HEK293 (cell line): ENCODE measurements around the gene CNPY4.

Experiments
- BCL11A ChIP-seq: fragments of 450-650 bp; formaldehyde crosslinking; IDR thresholded peaks from 2 replicates; pipeline ENCODE4 v1.5.1; 2016; ENCODE audit warnings: low read depth, missing biosample characterization, missing genetic modification characterization
- GLI4 ChIP-seq: fragments of 450-650 bp; formaldehyde crosslinking; IDR thresholded peaks from 2 replicates; pipeline ENCODE4 v1.5.1; 2016; ENCODE audit warnings: missing biosample characterization, missing genetic modification characterization
- KLF7 ChIP-seq: fragments of 450-650 bp; formaldehyde crosslinking; IDR thresholded peaks from 2 replicates; pipeline ENCODE4 v1.5.1; 2016; ENCODE audit warnings: missing biosample characterization, missing genetic modification characterization, borderline replicate concordance
- KLF8 ChIP-seq: fragments of 450-650 bp; formaldehyde crosslinking; IDR thresholded peaks from 2 replicates; pipeline ENCODE4 v1.5.1; 2016; ENCODE audit warnings: missing biosample characterization, missing genetic modification characterization
- KLF9 ChIP-seq: fragments of 450-650 bp; formaldehyde crosslinking; IDR thresholded peaks from 2 replicates; pipeline ENCODE4 v1.5.1; 2016; ENCODE audit warnings: missing biosample characterization, missing genetic modification characterization, low read depth
- OSR2 ChIP-seq: fragments of 450-650 bp; formaldehyde crosslinking; IDR thresholded peaks from 2 replicates; pipeline ENCODE4 v1.5.1; 2016; ENCODE audit warnings: missing biosample characterization, missing genetic modification characterization
- OVOL3 ChIP-seq: fragments of 450-650 bp; formaldehyde crosslinking; IDR thresholded peaks from 2 replicates; pipeline ENCODE4 v1.5.1; 2016; ENCODE audit warnings: missing biosample characterization, missing genetic modification characterization
- SP2 ChIP-seq: fragments of 450-650 bp; formaldehyde crosslinking; IDR thresholded peaks from 2 replicates; pipeline ENCODE4 v1.5.1; 2016; ENCODE audit warnings: missing biosample characterization, missing genetic modification characterization
- TCF7L2 ChIP-seq: IDR thresholded peaks from 2 replicates; pipeline ENCODE4 v1.6.1; 2011; ENCODE audit warnings: low read depth, mild to moderate bottlenecking, inconsistent platforms, low read length, moderate library complexity, borderline replicate concordance
- ZBTB7A ChIP-seq: fragments of 450-650 bp; formaldehyde crosslinking; IDR thresholded peaks from 2 replicates; pipeline ENCODE4 v1.5.1; 2016; ENCODE audit warnings: low read depth, missing biosample characterization, missing genetic modification characterization
- ZFHX2 ChIP-seq: fragments of 450-650 bp; formaldehyde crosslinking; conservative IDR thresholded peaks from 2 replicates; pipeline ENCODE4 v1.5.1; 2016; ENCODE audit warnings: missing biosample characterization, missing genetic modification characterization
- ZFP37 ChIP-seq: fragments of 450-650 bp; formaldehyde crosslinking; IDR thresholded peaks from 2 replicates; pipeline ENCODE4 v1.5.1; 2016; ENCODE audit warnings: missing biosample characterization, missing genetic modification characterization
- ZFP69B ChIP-seq: fragments of 450-650 bp; formaldehyde crosslinking; IDR thresholded peaks from 2 replicates; pipeline ENCODE4 v1.5.1; 2016; ENCODE audit warnings: missing biosample characterization, missing genetic modification characterization
- ZNF16 ChIP-seq: fragments of 450-650 bp; formaldehyde crosslinking; IDR thresholded peaks from 2 replicates; pipeline ENCODE4 v1.5.1; 2016; ENCODE audit warnings: low read depth, missing biosample characterization, missing genetic modification characterization
- ZNF2 ChIP-seq: fragments of 450-650 bp; formaldehyde crosslinking; IDR thresholded peaks from 2 replicates; pipeline ENCODE4 v1.5.1; 2016; ENCODE audit warnings: missing biosample characterization, missing genetic modification characterization
- ZNF24 ChIP-seq: fragments of 450-650 bp; formaldehyde crosslinking; IDR thresholded peaks from 2 replicates; pipeline ENCODE4 v1.5.1; 2016; ENCODE audit warnings: missing biosample characterization, missing genetic modification characterization
- ZNF404 ChIP-seq: fragments of 450-650 bp; formaldehyde crosslinking; IDR thresholded peaks from 2 replicates; pipeline ENCODE4 v1.5.1; 2017; ENCODE audit warnings: missing biosample characterization, missing genetic modification characterization
- ZNF423 ChIP-seq: fragments of 450-650 bp; formaldehyde crosslinking; IDR thresholded peaks from 2 replicates; pipeline ENCODE4 v1.5.1; 2016; ENCODE audit warnings: missing biosample characterization, missing genetic modification characterization
- ZNF548 ChIP-seq: fragments of 450-650 bp; formaldehyde crosslinking; IDR thresholded peaks from 2 replicates; pipeline ENCODE4 v1.5.1; 2016; ENCODE audit warnings: missing biosample characterization, missing genetic modification characterization
- ZNF626 ChIP-seq: fragments of 450-650 bp; sonication (Bioruptor Pico); formaldehyde crosslinking; IDR thresholded peaks from 2 replicates; pipeline ENCODE4 v1.5.1; 2018; ENCODE audit warnings: missing biosample characterization, missing genetic modification characterization, inconsistent platforms
- ZNF701 ChIP-seq: fragments of 450-650 bp; formaldehyde crosslinking; IDR thresholded peaks from 2 replicates; pipeline ENCODE4 v1.5.1; 2016; ENCODE audit warnings: missing biosample characterization, missing genetic modification characterization
- ZNF837 ChIP-seq: fragments of 450-650 bp; formaldehyde crosslinking; IDR thresholded peaks from 2 replicates; pipeline ENCODE4 v1.5.1; 2016; ENCODE audit warnings: missing biosample characterization, missing genetic modification characterization
- ZSCAN30 ChIP-seq: fragments of 450-650 bp; IDR thresholded peaks from 2 replicates; pipeline ENCODE4 v1.5.1; 2018; ENCODE audit warnings: missing biosample characterization, mild to moderate bottlenecking, missing genetic modification characterization, moderate library complexity
- TF ChIP-seq, protein P1 (sequence below): fragments of 450-650 bp; formaldehyde crosslinking; conservative IDR thresholded peaks from 2 replicates; pipeline ENCODE4 v1.5.1; 2016; ENCODE audit warnings: low read depth, missing biosample characterization, missing genetic modification characterization
- TF ChIP-seq, protein P2 (sequence below): fragments of 450-650 bp; formaldehyde crosslinking; IDR thresholded peaks from 2 replicates; pipeline ENCODE4 v1.5.1; 2016; ENCODE audit warnings: missing biosample characterization, missing genetic modification characterization
- TF ChIP-seq, protein P3 (sequence below): fragments of 450-650 bp; formaldehyde crosslinking; IDR thresholded peaks from 2 replicates; pipeline ENCODE4 v1.5.1; 2017; ENCODE audit warnings: missing biosample characterization, missing genetic modification characterization
- TF ChIP-seq, protein P4 (sequence below): fragments of 450-650 bp; formaldehyde crosslinking; IDR thresholded peaks from 2 replicates; pipeline ENCODE4 v1.5.1; 2016; ENCODE audit warnings: missing biosample characterization, missing genetic modification characterization

Gene CNPY4

DNA sequence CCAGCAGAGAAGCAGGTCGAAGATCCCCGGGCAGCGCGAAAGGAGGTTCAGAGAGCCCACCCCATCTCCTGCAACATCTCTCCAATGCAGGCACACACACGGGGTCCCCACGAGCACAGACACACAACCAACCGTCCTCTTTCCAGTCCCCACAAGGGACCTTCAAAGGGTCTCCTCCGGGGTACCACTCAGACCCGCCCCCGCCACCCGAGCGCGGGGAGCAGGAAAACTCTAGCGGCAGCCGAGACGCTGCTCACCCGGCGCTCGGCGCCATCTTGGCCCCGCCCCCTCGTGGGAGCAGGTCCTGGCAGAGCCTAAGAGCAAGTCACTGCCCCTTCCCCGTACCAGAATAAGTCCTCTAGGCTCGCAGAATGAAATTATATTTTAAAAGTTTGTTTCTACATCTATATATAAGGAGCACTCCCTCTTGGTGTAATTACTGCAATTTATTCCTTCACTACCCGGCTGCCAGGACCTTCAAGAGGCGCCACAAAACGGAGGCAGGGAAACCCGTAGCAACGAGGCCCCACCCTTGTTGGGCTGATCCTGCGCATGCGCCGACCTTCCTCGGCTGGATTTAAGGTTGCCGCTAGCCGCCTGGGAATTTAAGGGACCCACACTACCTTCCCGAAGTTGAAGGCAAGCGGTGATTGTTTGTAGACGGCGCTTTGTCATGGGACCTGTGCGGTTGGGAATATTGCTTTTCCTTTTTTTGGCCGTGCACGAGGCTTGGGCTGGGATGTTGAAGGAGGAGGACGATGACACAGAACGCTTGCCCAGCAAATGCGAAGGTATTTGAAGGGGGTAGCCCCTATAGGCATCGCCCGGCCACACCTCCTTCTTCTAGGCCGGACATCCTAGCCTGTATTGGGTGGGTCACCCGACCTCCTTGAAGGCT lies at the start of gene CNPY4, which contains the start of gene TAF6 (continued):
- TF ChIP-seq, protein P1, sequence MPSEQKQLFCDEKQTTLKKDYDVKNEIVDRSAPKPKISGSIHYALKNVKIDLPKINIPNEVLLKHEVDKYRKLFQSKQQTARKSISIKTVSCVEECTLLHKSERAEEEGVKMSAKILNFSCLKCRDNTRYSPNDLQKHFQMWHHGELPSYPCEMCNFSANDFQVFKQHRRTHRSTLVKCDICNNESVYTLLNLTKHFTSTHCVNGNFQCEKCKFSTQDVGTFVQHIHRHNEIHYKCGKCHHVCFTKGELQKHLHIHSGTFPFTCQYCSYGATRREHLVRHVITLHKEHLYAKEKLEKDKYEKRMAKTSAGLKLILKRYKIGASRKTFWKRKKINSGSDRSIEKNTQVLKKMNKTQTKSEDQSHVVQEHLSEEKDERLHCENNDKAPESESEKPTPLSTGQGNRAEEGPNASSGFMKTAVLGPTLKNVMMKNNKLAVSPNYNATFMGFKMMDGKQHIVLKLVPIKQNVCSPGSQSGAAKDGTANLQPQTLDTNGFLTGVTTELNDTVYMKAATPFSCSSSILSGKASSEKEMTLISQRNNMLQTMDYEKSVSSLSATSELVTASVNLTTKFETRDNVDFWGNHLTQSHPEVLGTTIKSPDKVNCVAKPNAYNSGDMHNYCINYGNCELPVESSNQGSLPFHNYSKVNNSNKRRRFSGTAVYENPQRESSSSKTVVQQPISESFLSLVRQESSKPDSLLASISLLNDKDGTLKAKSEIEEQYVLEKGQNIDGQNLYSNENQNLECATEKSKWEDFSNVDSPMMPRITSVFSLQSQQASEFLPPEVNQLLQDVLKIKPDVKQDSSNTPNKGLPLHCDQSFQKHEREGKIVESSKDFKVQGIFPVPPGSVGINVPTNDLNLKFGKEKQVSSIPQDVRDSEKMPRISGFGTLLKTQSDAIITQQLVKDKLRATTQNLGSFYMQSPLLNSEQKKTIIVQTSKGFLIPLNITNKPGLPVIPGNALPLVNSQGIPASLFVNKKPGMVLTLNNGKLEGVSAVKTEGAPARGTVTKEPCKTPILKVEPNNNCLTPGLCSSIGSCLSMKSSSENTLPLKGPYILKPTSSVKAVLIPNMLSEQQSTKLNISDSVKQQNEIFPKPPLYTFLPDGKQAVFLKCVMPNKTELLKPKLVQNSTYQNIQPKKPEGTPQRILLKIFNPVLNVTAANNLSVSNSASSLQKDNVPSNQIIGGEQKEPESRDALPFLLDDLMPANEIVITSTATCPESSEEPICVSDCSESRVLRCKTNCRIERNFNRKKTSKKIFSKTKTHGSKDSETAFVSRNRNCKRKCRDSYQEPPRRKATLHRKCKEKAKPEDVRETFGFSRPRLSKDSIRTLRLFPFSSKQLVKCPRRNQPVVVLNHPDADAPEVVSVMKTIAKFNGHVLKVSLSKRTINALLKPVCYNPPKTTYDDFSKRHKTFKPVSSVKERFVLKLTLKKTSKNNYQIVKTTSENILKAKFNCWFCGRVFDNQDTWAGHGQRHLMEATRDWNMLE (tag by site-specific recombination): peak; percentile 37
- TF ChIP-seq ZNF423 (tag by site-specific recombination) (no peak), KLF9 (tag by site-specific recombination) (peak; percentile 93), ZNF2 (tag by site-specific recombination) (peak; percentile 85), KLF7 (peak; percentile 80; the same call in 1 of the 2 replicates), OSR2 (tag by site-specific recombination) (0 out of 2 replicates have a peak, but pooled peaks have one; percentile 26), ZNF24 (tag by site-specific recombination) (no peak), ZBTB7A (tag by site-specific recombination) (peak; percentile 91), KLF8 (tag by site-specific recombination) (peak; percentile 93), ZNF404 (tag by site-specific recombination) (no peak), ZNF626 (tag by site-specific recombination) (no peak), ZNF701 (tag by site-specific recombination) (no peak), BCL11A (tag by site-specific recombination) (no peak), ZFP37 (tag by site-specific recombination) (peak; percentile 78; the same call in 1 of the 2 replicates), TCF7L2 (no peak), ZNF548 (tag by site-specific recombination) (no peak), GLI4 (tag by site-specific recombination) (no peak), ZNF837 (no peak), SP2 (tag by site-specific recombination) (peak; percentile 63), ZNF16 (tag by site-specific recombination) (no peak), ZFP69B (tag by site-specific recombination) (peak; percentile 99), ZFHX2 (tag by site-specific recombination) (peak; percentile 83), ZSCAN30 (tag by site-specific recombination) (no peak), OVOL3 (tag by site-specific recombination) (no peak; the same call in 1 of the 2 replicates)
- TF ChIP-seq, protein P2, sequence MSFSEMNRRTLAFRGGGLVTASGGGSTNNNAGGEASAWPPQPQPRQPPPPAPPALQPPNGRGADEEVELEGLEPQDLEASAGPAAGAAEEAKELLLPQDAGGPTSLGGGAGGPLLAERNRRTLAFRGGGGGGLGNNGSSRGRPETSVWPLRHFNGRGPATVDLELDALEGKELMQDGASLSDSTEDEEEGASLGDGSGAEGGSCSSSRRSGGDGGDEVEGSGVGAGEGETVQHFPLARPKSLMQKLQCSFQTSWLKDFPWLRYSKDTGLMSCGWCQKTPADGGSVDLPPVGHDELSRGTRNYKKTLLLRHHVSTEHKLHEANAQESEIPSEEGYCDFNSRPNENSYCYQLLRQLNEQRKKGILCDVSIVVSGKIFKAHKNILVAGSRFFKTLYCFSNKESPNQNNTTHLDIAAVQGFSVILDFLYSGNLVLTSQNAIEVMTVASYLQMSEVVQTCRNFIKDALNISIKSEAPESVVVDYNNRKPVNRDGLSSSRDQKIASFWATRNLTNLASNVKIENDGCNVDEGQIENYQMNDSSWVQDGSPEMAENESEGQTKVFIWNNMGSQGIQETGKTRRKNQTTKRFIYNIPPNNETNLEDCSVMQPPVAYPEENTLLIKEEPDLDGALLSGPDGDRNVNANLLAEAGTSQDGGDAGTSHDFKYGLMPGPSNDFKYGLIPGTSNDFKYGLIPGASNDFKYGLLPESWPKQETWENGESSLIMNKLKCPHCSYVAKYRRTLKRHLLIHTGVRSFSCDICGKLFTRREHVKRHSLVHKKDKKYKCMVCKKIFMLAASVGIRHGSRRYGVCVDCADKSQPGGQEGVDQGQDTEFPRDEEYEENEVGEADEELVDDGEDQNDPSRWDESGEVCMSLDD: peak; percentile 87
- TF ChIP-seq, protein P3, sequence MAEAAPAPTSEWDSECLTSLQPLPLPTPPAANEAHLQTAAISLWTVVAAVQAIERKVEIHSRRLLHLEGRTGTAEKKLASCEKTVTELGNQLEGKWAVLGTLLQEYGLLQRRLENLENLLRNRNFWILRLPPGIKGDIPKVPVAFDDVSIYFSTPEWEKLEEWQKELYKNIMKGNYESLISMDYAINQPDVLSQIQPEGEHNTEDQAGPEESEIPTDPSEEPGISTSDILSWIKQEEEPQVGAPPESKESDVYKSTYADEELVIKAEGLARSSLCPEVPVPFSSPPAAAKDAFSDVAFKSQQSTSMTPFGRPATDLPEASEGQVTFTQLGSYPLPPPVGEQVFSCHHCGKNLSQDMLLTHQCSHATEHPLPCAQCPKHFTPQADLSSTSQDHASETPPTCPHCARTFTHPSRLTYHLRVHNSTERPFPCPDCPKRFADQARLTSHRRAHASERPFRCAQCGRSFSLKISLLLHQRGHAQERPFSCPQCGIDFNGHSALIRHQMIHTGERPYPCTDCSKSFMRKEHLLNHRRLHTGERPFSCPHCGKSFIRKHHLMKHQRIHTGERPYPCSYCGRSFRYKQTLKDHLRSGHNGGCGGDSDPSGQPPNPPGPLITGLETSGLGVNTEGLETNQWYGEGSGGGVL (tag by site-specific recombination): no peak
- TF ChIP-seq, protein P4, sequence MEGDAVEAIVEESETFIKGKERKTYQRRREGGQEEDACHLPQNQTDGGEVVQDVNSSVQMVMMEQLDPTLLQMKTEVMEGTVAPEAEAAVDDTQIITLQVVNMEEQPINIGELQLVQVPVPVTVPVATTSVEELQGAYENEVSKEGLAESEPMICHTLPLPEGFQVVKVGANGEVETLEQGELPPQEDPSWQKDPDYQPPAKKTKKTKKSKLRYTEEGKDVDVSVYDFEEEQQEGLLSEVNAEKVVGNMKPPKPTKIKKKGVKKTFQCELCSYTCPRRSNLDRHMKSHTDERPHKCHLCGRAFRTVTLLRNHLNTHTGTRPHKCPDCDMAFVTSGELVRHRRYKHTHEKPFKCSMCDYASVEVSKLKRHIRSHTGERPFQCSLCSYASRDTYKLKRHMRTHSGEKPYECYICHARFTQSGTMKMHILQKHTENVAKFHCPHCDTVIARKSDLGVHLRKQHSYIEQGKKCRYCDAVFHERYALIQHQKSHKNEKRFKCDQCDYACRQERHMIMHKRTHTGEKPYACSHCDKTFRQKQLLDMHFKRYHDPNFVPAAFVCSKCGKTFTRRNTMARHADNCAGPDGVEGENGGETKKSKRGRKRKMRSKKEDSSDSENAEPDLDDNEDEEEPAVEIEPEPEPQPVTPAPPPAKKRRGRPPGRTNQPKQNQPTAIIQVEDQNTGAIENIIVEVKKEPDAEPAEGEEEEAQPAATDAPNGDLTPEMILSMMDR (tag by site-specific recombination): no peak; the same call in 1 of the 2 replicates
